CD4-positive, alpha-beta T cell (primary cell): ENCODE measurements around the gene RUFY3. TPM values are rescaled to one million over a fixed set of nuclear protein-coding genes. Genes with fewer than 3 reads are reported as not detected.
"Not testable (repeated sequence)": the region's sequence is repeated elsewhere in the genome, so short reads cannot be mapped to it uniquely, and the experiment has no call there.

Source experiments
- ATAC-seq: fragments of 200-7000 bp; cut with Tn5 transposase; one replicate; pipeline ENCODE4 v1.10.0; 2022; ENCODE audit warnings: mild to moderate bottlenecking; ENCODE audit not compliant: poor library complexity
- CTCF ChIA-PET: fragments of 350-600 bp; sonication (Branson Sonifier 250); formaldehyde crosslinking; loops from one replicate; lab custom pipeline; 2021; ENCODE audit warnings: antibody characterized with exemption, inconsistent platforms; lab: Charles Lee
- POLR2A ChIA-PET: fragments of 350-600 bp; sonication (Branson Sonifier 250); formaldehyde crosslinking; loops from one replicate; lab custom pipeline; 2021; ENCODE audit warnings: antibody characterized with exemption, inconsistent platforms; lab: Charles Lee
- DNase-seq, 14 experiments: peaks; one replicate each; pipeline ENCODE4 v3.0.0-alpha.2; 2013 to 2020; ENCODE audit warnings: mixed read lengths in 2 of 14
- H3K27ac ChIP-seq, 2 donors: one replicate each; pipeline versions ENCODE4 v1.5.1 to v1.7.0; 2013; ENCODE audit warnings: low read length in 2 of 2, low read depth in 1 of 2, mild to moderate bottlenecking in 1 of 2
- H3K27me3 ChIP-seq, 2 experiments: 1 replicate in 1 of 2; 2 replicates in 1 of 2; pipeline versions ENCODE4 v1.6.1 to v1.7.0; 2013; ENCODE audit warnings: low read length in 2 of 2, control low read depth in 1 of 2, mild to moderate bottlenecking in 1 of 2, moderate library complexity in 1 of 2; ENCODE audit not compliant: insufficient read depth in 2 of 2, control insufficient read depth in 1 of 2
- H3K36me3 ChIP-seq: one replicate; pipeline ENCODE4 v1.6.1; 2013; ENCODE audit warnings: low read length, control low read depth; ENCODE audit not compliant: insufficient read depth
- H3K4me1 ChIP-seq: one replicate; pipeline ENCODE4 v1.6.1; 2013; ENCODE audit warnings: low read length, control low read depth; ENCODE audit not compliant: insufficient read depth
- H3K4me3 ChIP-seq: one replicate; pipeline ENCODE4 v1.5.1; 2013; ENCODE audit warnings: mild to moderate bottlenecking, low read length, moderate library complexity
- H3K9me3 ChIP-seq, 2 experiments: 1 replicate in 1 of 2; 2 replicates in 1 of 2; pipeline versions ENCODE4 v1.6.1 to v1.7.0; 2013; ENCODE audit warnings: low read length in 2 of 2, mild to moderate bottlenecking in 2 of 2, control low read depth in 1 of 2, moderate library complexity in 1 of 2; ENCODE audit not compliant: control insufficient read depth in 1 of 2, insufficient read depth in 1 of 2
- H3K27ac Mint-ChIP-seq: one replicate; pipeline ENCODE4 v1.8.0; 2020; ENCODE audit warnings: mixed read lengths
- H3K27me3 Mint-ChIP-seq: one replicate; pipeline ENCODE4 v1.8.0; 2021; ENCODE audit warnings: mixed read lengths
- H3K36me3 Mint-ChIP-seq: one replicate; pipeline ENCODE4 v1.8.0; 2021; ENCODE audit warnings: low read depth, mixed read lengths
- H3K4me1 Mint-ChIP-seq: one replicate; pipeline ENCODE4 v1.8.0; 2021; ENCODE audit warnings: low read depth, mixed read lengths
- H3K4me3 Mint-ChIP-seq: one replicate; pipeline ENCODE4 v1.8.0; 2020; ENCODE audit warnings: mild to moderate bottlenecking, mixed read lengths
- H3K9me3 Mint-ChIP-seq: one replicate; pipeline ENCODE4 v1.8.0; 2020; ENCODE audit warnings: mixed read lengths
- intact Hi-C, 2 experiments: fragments of 100-400 bp; cut with DNase I in 1 of 2; cut with micrococcal nuclease in 1 of 2; formaldehyde crosslinking; loops; one replicate each; pipeline versions ENCODE4 v1.15.1 to v1.9.0; 2023 to 2025; cut with DNase I, micrococcal nuclease
- total RNA-seq, 174 experiments: library from RNA in 2 of 174; stranded (reverse) in 2 of 174; gene quantifications; one replicate each; pipeline ENCODE4 v1.2.3 and lab custom pipeline; 2021 to 2026
- TF ChIP-seq, protein P1 (sequence below): fragments of 200-600 bp; IDR thresholded peaks from one replicate; pipeline ENCODE4 v1.8.0; 2022; ENCODE audit warnings: antibody characterized with exemption, mild to moderate bottlenecking

RUFY3 gene
- total RNA-seq, 2 experiments from 2014 or later = 18.0 to 18.1 TPM

DNA sequence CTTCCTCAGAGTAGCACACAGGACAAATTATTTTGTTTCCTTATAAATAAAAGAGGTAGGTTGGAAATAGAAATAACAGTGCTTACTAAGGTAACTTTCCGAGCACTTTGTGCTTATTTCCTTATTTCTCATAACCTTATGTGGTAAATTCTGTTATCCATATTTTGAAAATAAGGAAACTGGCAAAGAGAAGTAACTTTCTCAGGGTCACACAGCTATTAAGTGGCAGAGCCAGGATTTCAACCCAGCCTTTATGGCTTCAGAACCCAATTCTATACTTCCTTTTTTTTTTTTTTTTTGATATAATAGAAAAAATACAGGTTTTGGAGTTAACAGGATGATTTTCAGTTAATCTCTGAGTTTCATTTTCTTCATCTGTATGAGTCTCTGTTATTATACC, 30.1 kb upstream of the RUFY3 start:
- Mint-ChIP-seq H3K36me3 (peaks cover 35% of the 10 kb centered on the region), H3K9me3 (no peaks in the 10 kb centered on the region), H3K4me3 (no peak overlapping the region)

DNA sequence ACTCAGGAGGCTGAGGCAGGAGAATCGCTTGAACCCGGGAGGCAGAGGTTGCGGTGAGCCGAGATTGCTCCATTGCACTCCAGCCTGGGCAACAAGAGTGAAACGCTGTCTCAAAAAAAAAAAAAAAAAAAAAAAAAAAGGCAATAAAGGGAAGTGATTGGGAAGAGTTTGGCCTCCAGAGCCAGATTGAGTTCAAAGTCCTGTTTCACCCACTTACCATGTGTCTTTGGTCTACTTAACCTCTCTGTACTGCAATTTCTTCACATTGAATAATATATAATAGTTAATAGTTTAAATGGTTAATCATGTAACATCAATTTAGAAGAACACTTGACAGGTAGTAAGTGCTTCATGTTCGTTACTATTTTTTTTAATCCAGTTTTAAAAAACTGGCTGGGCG, 27.1 kb upstream of the RUFY3 start:
- ATAC-seq, CTCF ChIA-PET, H3K4me3 Mint-ChIP-seq, H3K36me3 ChIP-seq, DNase-seq, H3K27me3 Mint-ChIP-seq, H3K27me3 ChIP-seq, H3K27ac ChIP-seq, H3K9me3 Mint-ChIP-seq, H3K4me3 ChIP-seq, H3K9me3 ChIP-seq, H3K27ac Mint-ChIP-seq, H3K4me1 ChIP-seq: not testable (repeated sequence)
- POLR2A ChIA-PET = interaction anchor here (1.1 to 8.0 kb wide), 2 partner anchors 9 to 40 kb away, joined by 3 to 166 read pairs; no protein-coding TSS in a partner anchor
- Mint-ChIP-seq H3K4me1 (peaks cover 22% of the 10 kb centered on the region), H3K36me3 (peaks cover 15% of the 10 kb centered on the region)
- intact Hi-C loops = loop anchor here in 1 of 2 experiments (5.0 kb wide), 1 partner anchor 38 kb away; no protein-coding TSS in a partner anchor

More for the DNA sequence above, 30.1 kb upstream of the RUFY3 start:
- TF ChIP-seq, protein P1, sequence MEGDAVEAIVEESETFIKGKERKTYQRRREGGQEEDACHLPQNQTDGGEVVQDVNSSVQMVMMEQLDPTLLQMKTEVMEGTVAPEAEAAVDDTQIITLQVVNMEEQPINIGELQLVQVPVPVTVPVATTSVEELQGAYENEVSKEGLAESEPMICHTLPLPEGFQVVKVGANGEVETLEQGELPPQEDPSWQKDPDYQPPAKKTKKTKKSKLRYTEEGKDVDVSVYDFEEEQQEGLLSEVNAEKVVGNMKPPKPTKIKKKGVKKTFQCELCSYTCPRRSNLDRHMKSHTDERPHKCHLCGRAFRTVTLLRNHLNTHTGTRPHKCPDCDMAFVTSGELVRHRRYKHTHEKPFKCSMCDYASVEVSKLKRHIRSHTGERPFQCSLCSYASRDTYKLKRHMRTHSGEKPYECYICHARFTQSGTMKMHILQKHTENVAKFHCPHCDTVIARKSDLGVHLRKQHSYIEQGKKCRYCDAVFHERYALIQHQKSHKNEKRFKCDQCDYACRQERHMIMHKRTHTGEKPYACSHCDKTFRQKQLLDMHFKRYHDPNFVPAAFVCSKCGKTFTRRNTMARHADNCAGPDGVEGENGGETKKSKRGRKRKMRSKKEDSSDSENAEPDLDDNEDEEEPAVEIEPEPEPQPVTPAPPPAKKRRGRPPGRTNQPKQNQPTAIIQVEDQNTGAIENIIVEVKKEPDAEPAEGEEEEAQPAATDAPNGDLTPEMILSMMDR = no peak
- Mint-ChIP-seq H3K4me1 (peaks cover 45% of the 10 kb centered on the region), H3K27me3 (no peaks in the 10 kb centered on the region), H3K27ac (peak overlapping the region; percentile 24)
- ChIA-PET CTCF (interaction anchor here (4.9 kb wide), 1 partner anchor 13 kb away, joined by 35 read pairs; no protein-coding TSS in a partner anchor), POLR2A (interaction anchor here (0.6 to 8.0 kb wide), 4 partner anchors 12 to 147 kb away, joined by 3 to 166 read pairs (median 4); partner anchors contain the start of genes GRSF1 and RUFY3)
- peaks cover 4% of the 10 kb centered on the region for H3K36me3 ChIP-seq
- peaks cover 26% of the 10 kb centered on the region for H3K4me1 ChIP-seq
- H3K27ac ChIP-seq = no peak overlapping the region
- no peak overlapping the region for H3K4me3 ChIP-seq
- ATAC-seq = no peak
- intact Hi-C loops = loop anchor here in 1 of 2 experiments (5.0 kb wide), 1 partner anchor 41 kb away; no protein-coding TSS in a partner anchor
- no peaks in the 10 kb centered on the region for H3K27me3 ChIP-seq
- peaks cover 0 to 8% of the 10 kb centered on the region in 2 experiments for H3K9me3 ChIP-seq
- DNase-seq = no peak

DNA sequence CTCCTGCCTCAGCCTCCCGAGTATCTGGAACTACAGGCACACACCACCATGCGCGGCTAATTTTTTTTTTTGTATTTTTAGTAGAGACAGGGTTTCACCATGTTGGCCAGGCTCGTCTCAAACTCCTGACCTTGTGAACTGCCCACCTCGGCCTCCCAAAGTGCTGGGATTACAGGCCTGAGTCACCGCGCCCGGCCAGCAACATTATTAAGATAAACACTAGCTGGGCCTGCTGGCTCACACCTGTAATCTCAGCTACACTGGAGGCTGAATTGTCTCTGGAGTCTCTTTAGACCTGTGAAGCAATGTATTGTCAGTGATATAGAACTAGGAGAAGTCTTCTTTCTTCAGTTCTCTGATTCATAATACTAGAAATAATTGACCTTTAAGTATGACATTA, 23.3 kb upstream of the RUFY3 start:
- H3K27ac ChIP-seq, H3K36me3 Mint-ChIP-seq, H3K9me3 Mint-ChIP-seq, H3K4me3 Mint-ChIP-seq, H3K36me3 ChIP-seq, POLR2A ChIA-PET, H3K4me3 ChIP-seq, H3K27me3 Mint-ChIP-seq, intact Hi-C loops, H3K9me3 ChIP-seq, CTCF ChIA-PET, H3K4me1 ChIP-seq, H3K27ac Mint-ChIP-seq, H3K4me1 Mint-ChIP-seq, ATAC-seq, DNase-seq, H3K27me3 ChIP-seq: not testable (repeated sequence)

DNA sequence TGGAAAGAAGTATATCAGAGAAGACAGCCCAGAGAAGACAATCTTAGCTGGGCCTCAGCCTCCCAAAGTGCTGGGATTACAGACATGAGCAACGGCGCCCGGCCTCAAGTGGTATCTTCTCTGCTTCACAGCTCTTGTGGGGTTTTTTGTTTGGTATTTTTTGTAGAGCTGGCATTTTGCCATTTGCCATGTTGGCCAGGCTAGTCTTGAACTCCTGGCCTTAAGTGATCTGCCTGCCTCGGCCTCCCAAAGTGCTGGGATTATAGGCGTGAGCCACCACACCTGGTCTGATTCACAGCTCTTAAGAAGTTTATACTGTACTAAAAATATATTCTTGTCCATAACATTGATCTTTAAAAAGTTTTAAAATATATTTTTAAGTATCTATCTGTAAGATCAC, 21.1 kb upstream of the RUFY3 start:
- CTCF ChIA-PET = interaction anchor here (0.7 to 1.8 kb wide), 2 partner anchors 13 to 60 kb away, joined by 4 read pairs; partner anchors contain the start of gene UTP3
- Mint-ChIP-seq H3K4me3 (no peak overlapping the region), H3K27me3 (no peaks in the 10 kb centered on the region), H3K27ac (no peak overlapping the region), H3K4me1 (peaks cover 15% of the 10 kb centered on the region), H3K36me3 (peaks cover 10% of the 10 kb centered on the region), H3K9me3 (no peaks in the 10 kb centered on the region)
- ATAC-seq (no peak), DNase-seq (no peak)
- POLR2A ChIA-PET = interaction anchor here (1.0 to 6.4 kb wide), 2 partner anchors 10 to 34 kb away, joined by 4 to 166 read pairs; partner anchors contain the start of gene UTP3
- Histone ChIP-seq H3K4me1 (peaks cover 10% of the 10 kb centered on the region), H3K36me3 (no peaks in the 10 kb centered on the region), H3K27ac (no peak overlapping the region), H3K9me3 (no peaks in the 10 kb centered on the region), H3K4me3 (no peak overlapping the region), H3K27me3 (no peaks in the 10 kb centered on the region)
- intact Hi-C loops = no loop called here
- TF ChIP-seq, protein P1 = no peak
